NB4 (cell line): ENCODE measurements around the gene PHACTR3.
A peak's percentile ranks its signal among the peaks of the same experiment; 100 is the strongest.

ENCODE experiments used
- DNase-seq: peaks from one replicate; pipeline ENCODE4 v3.0.0; 2010; ENCODE audit warnings: low read depth
- H3K4me3 ChIP-seq: one replicate; pipeline ENCODE4 v1.5.1; 2011; ENCODE audit warnings: mild to moderate bottlenecking, low read depth, low read length, moderate library complexity
- MYC ChIP-seq: IDR thresholded peaks from 2 replicates; pipeline ENCODE4 v1.6.1; 2011; ENCODE audit warnings: low read depth, low read length
- POLR2A ChIP-seq: IDR thresholded peaks from 2 replicates; pipeline ENCODE4 v1.6.1; 2011; ENCODE audit warnings: mild to moderate bottlenecking; ENCODE audit not compliant: insufficient read length; ENCODE audit errors: extremely low read depth
- TF ChIP-seq, protein P1 (sequence below): IDR thresholded peaks from one replicate; pipeline ENCODE4 v1.5.1; 2012; ENCODE audit warnings: low read depth, low read length
- TF ChIP-seq, protein P2 (sequence below): IDR thresholded peaks from 2 replicates; pipeline ENCODE4 v1.6.1; 2011; ENCODE audit warnings: low read depth, low read length

The PHACTR3 gene

DNA sequence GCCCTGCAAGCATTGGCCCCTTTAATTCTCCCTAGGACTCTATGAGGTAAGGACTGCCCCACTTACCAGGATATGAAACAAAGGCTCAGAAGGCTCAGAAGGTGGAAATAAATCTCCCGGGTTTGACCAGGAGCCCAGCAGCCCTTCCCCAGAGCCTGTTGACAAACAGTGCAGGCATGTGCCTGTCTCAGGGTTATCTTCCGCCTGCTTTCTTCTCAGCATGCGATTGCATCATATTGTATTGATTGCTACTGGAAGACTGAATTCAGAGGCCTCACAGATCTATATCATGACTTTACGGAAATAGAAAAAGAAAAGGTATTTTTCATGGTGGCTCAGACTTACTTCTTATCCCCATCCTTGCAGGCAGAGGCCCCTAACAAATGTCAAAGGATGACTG, 92.7 kb downstream of the PHACTR3 start:
- H3K4me3 ChIP-seq: no peak overlapping the region
- no peak for DNase-seq
- TF ChIP-seq, protein P1, sequence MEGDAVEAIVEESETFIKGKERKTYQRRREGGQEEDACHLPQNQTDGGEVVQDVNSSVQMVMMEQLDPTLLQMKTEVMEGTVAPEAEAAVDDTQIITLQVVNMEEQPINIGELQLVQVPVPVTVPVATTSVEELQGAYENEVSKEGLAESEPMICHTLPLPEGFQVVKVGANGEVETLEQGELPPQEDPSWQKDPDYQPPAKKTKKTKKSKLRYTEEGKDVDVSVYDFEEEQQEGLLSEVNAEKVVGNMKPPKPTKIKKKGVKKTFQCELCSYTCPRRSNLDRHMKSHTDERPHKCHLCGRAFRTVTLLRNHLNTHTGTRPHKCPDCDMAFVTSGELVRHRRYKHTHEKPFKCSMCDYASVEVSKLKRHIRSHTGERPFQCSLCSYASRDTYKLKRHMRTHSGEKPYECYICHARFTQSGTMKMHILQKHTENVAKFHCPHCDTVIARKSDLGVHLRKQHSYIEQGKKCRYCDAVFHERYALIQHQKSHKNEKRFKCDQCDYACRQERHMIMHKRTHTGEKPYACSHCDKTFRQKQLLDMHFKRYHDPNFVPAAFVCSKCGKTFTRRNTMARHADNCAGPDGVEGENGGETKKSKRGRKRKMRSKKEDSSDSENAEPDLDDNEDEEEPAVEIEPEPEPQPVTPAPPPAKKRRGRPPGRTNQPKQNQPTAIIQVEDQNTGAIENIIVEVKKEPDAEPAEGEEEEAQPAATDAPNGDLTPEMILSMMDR: no peak
- TF ChIP-seq POLR2A (no peak), MYC (no peak)
- TF ChIP-seq, protein P2, sequence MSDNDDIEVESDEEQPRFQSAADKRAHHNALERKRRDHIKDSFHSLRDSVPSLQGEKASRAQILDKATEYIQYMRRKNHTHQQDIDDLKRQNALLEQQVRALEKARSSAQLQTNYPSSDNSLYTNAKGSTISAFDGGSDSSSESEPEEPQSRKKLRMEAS: no peak

DNA sequence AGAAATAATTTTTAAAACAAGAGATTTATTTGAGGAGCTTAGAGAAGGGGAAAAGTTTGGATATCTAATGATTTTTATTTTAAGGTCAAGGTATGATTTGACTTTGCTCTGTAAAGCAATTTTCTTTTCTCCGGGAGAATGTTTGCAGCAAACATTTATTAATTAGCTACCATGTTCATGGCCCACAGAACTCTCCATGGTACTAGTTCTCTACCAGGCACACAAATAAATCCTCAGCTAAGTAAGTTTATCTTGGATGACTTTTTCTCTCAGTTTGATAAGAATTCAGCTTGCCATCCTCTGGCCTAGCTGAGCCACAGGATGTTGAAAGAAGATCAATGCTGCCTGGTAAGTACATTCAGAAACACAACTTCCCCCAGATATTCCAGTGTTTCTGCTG, 94.3 kb downstream of the PHACTR3 start:
- TF ChIP-seq MYC: no peak
- TF ChIP-seq, protein P1: no peak
- TF ChIP-seq, protein P2: no peak
- TF ChIP-seq POLR2A: no peak
- DNase-seq: no peak
- no peak overlapping the region for H3K4me3 ChIP-seq

DNA sequence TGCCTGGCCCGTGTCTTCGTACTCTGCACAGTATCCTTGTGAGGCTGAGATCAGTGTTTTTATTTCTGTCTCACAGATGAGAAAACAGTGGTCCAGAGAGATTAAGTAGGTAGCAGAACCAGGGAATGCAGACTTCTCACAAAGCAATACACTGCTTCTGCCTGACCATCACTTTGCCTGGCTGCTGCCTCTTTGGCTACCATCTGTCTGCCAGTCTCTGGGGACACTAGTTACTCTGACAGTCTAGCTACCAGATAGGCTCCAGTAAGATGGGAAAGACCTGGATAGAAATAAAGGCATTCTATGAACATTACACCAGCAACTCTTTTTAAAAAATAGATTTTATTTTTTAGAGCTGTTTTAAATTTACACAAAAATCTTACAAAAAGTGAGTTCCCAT, 96.9 kb downstream of the PHACTR3 start:
- no peak for TF ChIP-seq POLR2A
- no peak for TF ChIP-seq MYC
- TF ChIP-seq, protein P1: no peak
- TF ChIP-seq, protein P2: no peak
- DNase-seq: no peak
- no peak overlapping the region for H3K4me3 ChIP-seq

- H3K4me3 ChIP-seq: no peak overlapping the region
- TF ChIP-seq, protein P1: no peak
- TF ChIP-seq MYC: no peak
- TF ChIP-seq POLR2A: no peak
- TF ChIP-seq, protein P2: no peak
- DNase-seq: no peak
Observed at GRCh38 chr20:59703046-59703445, 98.7 kb downstream of the PHACTR3 start.

DNA sequence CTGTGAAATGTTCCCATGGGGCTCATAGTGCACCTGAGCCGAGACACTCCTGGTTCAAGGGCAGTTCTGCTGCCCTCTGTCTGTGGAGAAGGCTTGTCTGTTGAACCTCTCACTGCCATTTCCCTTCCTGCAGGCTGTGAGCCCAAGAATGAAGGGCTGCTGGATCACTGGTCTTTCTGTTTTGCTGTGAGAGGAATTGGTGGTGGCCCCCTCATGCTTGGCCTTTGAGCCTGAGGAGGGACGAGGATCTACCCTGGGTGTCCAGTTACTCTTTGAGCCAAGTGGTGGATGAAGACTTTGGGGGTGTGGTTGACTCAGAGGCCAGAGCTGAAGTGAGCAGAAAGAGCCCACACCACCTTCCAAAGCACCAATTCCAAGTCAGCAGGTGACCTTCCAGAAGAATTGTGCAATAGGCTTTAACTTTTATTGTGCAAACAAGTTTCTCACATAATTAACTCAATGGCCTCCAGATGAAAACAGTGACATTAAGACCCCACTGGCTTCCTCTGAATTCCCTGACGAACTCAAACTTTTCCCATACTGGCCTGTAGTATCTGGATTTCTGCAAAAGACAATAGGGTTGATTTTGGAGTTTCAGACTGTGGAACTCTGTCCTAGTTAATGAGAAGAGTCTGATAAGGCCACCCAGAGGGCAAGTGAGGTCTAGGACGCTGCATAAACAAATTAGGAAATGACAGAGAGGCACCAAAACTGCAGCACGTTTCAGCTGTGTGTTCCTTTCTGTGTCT, 101.5 kb downstream of the PHACTR3 start:
- DNase-seq: peak; percentile 26
- TF ChIP-seq, protein P2: no peak
- TF ChIP-seq, protein P1: peak; percentile 9
- H3K4me3 ChIP-seq: no peak overlapping the region

GRCh38 chr20:59706400-59706693, 102.0 kb downstream of the PHACTR3 start:
- TF ChIP-seq, protein P1: no peak
- TF ChIP-seq, protein P2: no peak
- TF ChIP-seq MYC: no peak
- no peak for TF ChIP-seq POLR2A
- H3K4me3 ChIP-seq: no peak overlapping the region
- no peak for DNase-seq
